Liver (tissue), 9 donors: ENCODE data around the gene NOSIP. TPM values are rescaled to one million over a fixed set of nuclear protein-coding genes. Genes with fewer than 3 reads are reported as not detected.

ENCODE experiments used
- DNase-seq: peaks from one replicate; pipeline ENCODE4 v3.0.0-alpha.2; 2017; ENCODE audit warnings: low spot score
- H3K27ac ChIP-seq, 2 donors: one replicate each; pipeline ENCODE4 v1.7.0; 2013; ENCODE audit warnings: inconsistent platforms in 2 of 2, low read length in 2 of 2, control low read depth in 1 of 2, low read depth in 1 of 2, mild to moderate bottlenecking in 1 of 2
- H3K27me3 ChIP-seq, 4 donors: one replicate each; pipeline versions ENCODE4 v1.6.1 to v1.7.0; 2013; ENCODE audit warnings: low read length in 3 of 4, inconsistent platforms in 1 of 4, mild to moderate bottlenecking in 1 of 4, moderate library complexity in 1 of 4; ENCODE audit not compliant: control insufficient read depth in 4 of 4, insufficient read depth in 4 of 4
- H3K36me3 ChIP-seq, 4 donors: one replicate each; pipeline versions ENCODE4 v1.6.1 to v1.7.0; 2013; ENCODE audit warnings: low read length in 3 of 4, mild to moderate bottlenecking in 3 of 4, low read depth in 1 of 4, moderate library complexity in 1 of 4; ENCODE audit not compliant: control insufficient read depth in 4 of 4, insufficient read depth in 3 of 4
- H3K4me1 ChIP-seq, 4 donors: one replicate each; pipeline versions ENCODE4 v1.6.1 to v1.7.0; 2013; ENCODE audit warnings: low read length in 3 of 4, mild to moderate bottlenecking in 3 of 4, moderate library complexity in 1 of 4; ENCODE audit not compliant: control insufficient read depth in 4 of 4, insufficient read depth in 4 of 4
- H3K4me3 ChIP-seq, 3 donors: one replicate each; pipeline versions ENCODE4 v1.6.1 to v1.7.0; 2013; ENCODE audit warnings: low read length in 3 of 3, control low read depth in 1 of 3, low read depth in 1 of 3, mild to moderate bottlenecking in 1 of 3
- H3K9ac ChIP-seq, 2 donors: one replicate each; pipeline ENCODE4 v1.7.0; 2013; ENCODE audit warnings: low read length in 2 of 2, mild to moderate bottlenecking in 2 of 2, moderate library complexity in 2 of 2, control low read depth in 1 of 2, low read depth in 1 of 2
- H3K9me3 ChIP-seq, 4 donors: one replicate each; pipeline versions ENCODE4 v1.6.1 to v1.7.0; 2013; ENCODE audit warnings: low read length in 3 of 4; ENCODE audit not compliant: control insufficient read depth in 4 of 4
- FOXA1 ChIP-seq: IDR thresholded peaks from 2 replicates; pipeline ENCODE4 v1.6.1; 2016; ENCODE audit warnings: antibody characterized with exemption
- FOXA2 ChIP-seq: IDR thresholded peaks from 2 replicates; pipeline ENCODE4 v1.6.1; 2016; ENCODE audit warnings: antibody characterized with exemption
- GABPA ChIP-seq, 2 donors: IDR thresholded peaks in 1 of 2; conservative IDR thresholded peaks in 1 of 2; 2 replicates each; pipeline ENCODE4 v1.6.1; 2016; ENCODE audit warnings: antibody characterized with exemption in 2 of 2, mild to moderate bottlenecking in 1 of 2, moderate library complexity in 1 of 2
- HNF4A ChIP-seq, 2 donors: conservative IDR thresholded peaks; 2 replicates each; pipeline ENCODE4 v1.6.1; 2016; ENCODE audit warnings: antibody characterized with exemption in 2 of 2, mild to moderate bottlenecking in 2 of 2
- HNF4G ChIP-seq: IDR thresholded peaks from 2 replicates; pipeline ENCODE4 v1.6.1; 2016; ENCODE audit warnings: antibody characterized with exemption
- JUND ChIP-seq, 2 donors: IDR thresholded peaks; 2 replicates each; pipeline ENCODE4 v1.6.1; 2016; ENCODE audit warnings: antibody characterized with exemption in 2 of 2
- NR2F2 ChIP-seq: IDR thresholded peaks from 2 replicates; pipeline ENCODE4 v1.6.1; 2016; ENCODE audit warnings: antibody characterized with exemption
- RAD21 ChIP-seq, 2 donors: IDR thresholded peaks; 2 replicates each; pipeline ENCODE4 v1.6.1; 2016; ENCODE audit warnings: antibody characterized with exemption in 2 of 2, mild to moderate bottlenecking in 2 of 2
- SP1 ChIP-seq: IDR thresholded peaks from 2 replicates; pipeline ENCODE4 v1.6.1; 2018; ENCODE audit warnings: antibody characterized with exemption, mild to moderate bottlenecking
- YY1 ChIP-seq: IDR thresholded peaks from 2 replicates; pipeline ENCODE4 v1.6.1; 2016; ENCODE audit warnings: antibody characterized with exemption, mild to moderate bottlenecking
- WGBS: extraction: QIAGEN DNeasy Blood & Tissue Kit; methylation state at CpG from one replicate; pipeline ENCODE4 v1.1.7; 2013; 5-methylcytosine and 5-hydroxymethylcytosine counted together
- polyA plus RNA-seq, 2 donors: library from polyadenylated mRNA; stranded (reverse) in 1 of 2; unstranded in 1 of 2; fragments of 200-250 nt in 1 of 2; fragments of >200 nt in 1 of 2; fragmentation: Nextera tagmentation in 1 of 2; extraction: Ambion mirVana in 1 of 2; gene quantifications; one replicate each; pipeline versions ENCODE4 v1.2.1 to v1.2.3, GENCODE V29; 2013 to 2015
- total RNA-seq, 2 donors: library from RNA; depleted of rRNA; stranded (reverse); fragments of >200 nt; gene quantifications; one replicate each; pipeline ENCODE4 v1.2.3, GENCODE V29; 2014
- TF ChIP-seq, protein P1 (sequence below): IDR thresholded peaks from 2 replicates; pipeline ENCODE4 v1.6.1; 2016; ENCODE audit warnings: antibody characterized with exemption
- TF ChIP-seq, protein P2 (sequence below): IDR thresholded peaks from 2 replicates; pipeline ENCODE4 v1.6.1; 2016; ENCODE audit warnings: antibody characterized with exemption
- TF ChIP-seq, protein P3 (sequence below): IDR thresholded peaks from 2 replicates; pipeline ENCODE4 v1.6.1; 2016; ENCODE audit warnings: antibody characterized with exemption
- TF ChIP-seq, protein P4 (sequence below): fragments of 150-350 bp; IDR thresholded peaks from 2 replicates; pipeline ENCODE4 v1.5.1; 2017; ENCODE audit warnings: improper control_type of control experiment, low read depth, low read length; ENCODE audit not compliant: missing input control
- donor health status: healthy.
- donor health status: healthy.
- donor health status: healthy.
- donor health status: healthy.
- donor health status: healthy.

NOSIP gene
- total and polyA plus RNA-seq, 4 donors = 19.3 to 45.2 (median 30.5) TPM

DNA sequence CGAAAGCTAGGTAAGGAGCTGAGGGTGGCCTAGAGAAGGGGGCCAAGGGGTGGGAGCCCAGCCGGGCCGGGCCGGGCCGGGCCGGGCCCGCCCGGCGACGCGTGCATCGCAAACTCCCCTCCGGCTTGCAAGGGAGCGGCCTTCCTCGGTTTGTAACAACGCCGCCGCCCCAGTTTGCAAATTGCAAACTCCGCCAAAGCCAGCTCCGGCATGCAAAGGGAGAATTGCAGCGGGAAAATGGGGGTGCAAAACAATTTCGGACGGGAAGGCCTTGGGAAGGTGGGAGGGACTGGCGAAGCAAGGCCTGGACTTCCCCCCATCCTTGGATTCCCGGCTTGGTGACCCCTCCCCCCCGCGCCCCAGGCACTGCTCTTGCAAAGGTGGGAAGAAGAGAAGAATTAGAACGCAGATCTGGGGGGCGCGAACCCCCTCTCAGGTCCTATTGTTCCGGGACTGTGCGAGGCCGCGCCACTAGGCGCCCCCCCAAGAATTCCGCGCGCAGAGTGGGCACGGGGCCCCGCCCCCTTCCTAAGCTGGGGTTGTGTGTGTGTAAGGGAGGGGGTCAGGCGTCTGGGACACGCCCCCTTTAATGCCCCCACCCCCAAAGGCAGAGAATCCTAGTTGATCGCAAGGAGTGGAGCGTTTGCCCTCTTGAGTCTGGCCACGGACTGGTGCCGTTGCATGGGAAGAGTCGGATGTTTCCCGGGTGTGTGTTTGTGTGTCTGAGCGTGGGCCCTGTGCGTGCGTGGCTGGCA is 11.6 kb upstream of the NOSIP start:
- Histone ChIP-seq H3K36me3 (peaks cover 0 to 12% (median 4%) of the 10 kb centered on the region in 4 donors), H3K4me3 (peak overlapping the region; percentile 54 to 95 (median 87)), H3K4me1 (peaks cover 0 to 21% (median 15%) of the 10 kb centered on the region in 4 donors), H3K9ac (peak overlapping the region; percentile 22 to 38), H3K27me3 (no peaks in the 10 kb centered on the region), H3K9me3 (no peaks in the 10 kb centered on the region), H3K27ac (peak overlapping the region; percentile 42 to 67)
- DNase-seq = peak; percentile 46
- 3% methylated on average over 51 of the region's 51 CpGs for WGBS
- no peak for TF ChIP-seq FOXA1
- TF ChIP-seq, protein P1, sequence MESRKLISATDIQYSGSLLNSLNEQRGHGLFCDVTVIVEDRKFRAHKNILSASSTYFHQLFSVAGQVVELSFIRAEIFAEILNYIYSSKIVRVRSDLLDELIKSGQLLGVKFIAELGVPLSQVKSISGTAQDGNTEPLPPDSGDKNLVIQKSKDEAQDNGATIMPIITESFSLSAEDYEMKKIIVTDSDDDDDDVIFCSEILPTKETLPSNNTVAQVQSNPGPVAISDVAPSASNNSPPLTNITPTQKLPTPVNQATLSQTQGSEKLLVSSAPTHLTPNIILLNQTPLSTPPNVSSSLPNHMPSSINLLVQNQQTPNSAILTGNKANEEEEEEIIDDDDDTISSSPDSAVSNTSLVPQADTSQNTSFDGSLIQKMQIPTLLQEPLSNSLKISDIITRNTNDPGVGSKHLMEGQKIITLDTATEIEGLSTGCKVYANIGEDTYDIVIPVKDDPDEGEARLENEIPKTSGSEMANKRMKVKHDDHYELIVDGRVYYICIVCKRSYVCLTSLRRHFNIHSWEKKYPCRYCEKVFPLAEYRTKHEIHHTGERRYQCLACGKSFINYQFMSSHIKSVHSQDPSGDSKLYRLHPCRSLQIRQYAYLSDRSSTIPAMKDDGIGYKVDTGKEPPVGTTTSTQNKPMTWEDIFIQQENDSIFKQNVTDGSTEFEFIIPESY = no peak
- TF ChIP-seq GABPA (IDR thresholded peaks at IDR 0.05 in 1 of 2, conservative IDR thresholded peaks at IDR 0.05 in 1 of 2) = no peak
- TF ChIP-seq, protein P2, sequence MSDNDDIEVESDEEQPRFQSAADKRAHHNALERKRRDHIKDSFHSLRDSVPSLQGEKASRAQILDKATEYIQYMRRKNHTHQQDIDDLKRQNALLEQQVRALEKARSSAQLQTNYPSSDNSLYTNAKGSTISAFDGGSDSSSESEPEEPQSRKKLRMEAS = no peak
- TF ChIP-seq, protein P3, sequence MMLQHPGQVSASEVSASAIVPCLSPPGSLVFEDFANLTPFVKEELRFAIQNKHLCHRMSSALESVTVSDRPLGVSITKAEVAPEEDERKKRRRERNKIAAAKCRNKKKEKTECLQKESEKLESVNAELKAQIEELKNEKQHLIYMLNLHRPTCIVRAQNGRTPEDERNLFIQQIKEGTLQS = no peak
- TF ChIP-seq HNF4G = no peak
- TF ChIP-seq, protein P4, sequence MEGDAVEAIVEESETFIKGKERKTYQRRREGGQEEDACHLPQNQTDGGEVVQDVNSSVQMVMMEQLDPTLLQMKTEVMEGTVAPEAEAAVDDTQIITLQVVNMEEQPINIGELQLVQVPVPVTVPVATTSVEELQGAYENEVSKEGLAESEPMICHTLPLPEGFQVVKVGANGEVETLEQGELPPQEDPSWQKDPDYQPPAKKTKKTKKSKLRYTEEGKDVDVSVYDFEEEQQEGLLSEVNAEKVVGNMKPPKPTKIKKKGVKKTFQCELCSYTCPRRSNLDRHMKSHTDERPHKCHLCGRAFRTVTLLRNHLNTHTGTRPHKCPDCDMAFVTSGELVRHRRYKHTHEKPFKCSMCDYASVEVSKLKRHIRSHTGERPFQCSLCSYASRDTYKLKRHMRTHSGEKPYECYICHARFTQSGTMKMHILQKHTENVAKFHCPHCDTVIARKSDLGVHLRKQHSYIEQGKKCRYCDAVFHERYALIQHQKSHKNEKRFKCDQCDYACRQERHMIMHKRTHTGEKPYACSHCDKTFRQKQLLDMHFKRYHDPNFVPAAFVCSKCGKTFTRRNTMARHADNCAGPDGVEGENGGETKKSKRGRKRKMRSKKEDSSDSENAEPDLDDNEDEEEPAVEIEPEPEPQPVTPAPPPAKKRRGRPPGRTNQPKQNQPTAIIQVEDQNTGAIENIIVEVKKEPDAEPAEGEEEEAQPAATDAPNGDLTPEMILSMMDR = no peak
- no peak for TF ChIP-seq FOXA2
- TF ChIP-seq NR2F2 = no peak
- no peak for TF ChIP-seq HNF4A (conservative IDR thresholded peaks at IDR 0.05)
- no peak for TF ChIP-seq JUND (IDR thresholded peaks at IDR 0.05)
- no peak for TF ChIP-seq SP1

DNA sequence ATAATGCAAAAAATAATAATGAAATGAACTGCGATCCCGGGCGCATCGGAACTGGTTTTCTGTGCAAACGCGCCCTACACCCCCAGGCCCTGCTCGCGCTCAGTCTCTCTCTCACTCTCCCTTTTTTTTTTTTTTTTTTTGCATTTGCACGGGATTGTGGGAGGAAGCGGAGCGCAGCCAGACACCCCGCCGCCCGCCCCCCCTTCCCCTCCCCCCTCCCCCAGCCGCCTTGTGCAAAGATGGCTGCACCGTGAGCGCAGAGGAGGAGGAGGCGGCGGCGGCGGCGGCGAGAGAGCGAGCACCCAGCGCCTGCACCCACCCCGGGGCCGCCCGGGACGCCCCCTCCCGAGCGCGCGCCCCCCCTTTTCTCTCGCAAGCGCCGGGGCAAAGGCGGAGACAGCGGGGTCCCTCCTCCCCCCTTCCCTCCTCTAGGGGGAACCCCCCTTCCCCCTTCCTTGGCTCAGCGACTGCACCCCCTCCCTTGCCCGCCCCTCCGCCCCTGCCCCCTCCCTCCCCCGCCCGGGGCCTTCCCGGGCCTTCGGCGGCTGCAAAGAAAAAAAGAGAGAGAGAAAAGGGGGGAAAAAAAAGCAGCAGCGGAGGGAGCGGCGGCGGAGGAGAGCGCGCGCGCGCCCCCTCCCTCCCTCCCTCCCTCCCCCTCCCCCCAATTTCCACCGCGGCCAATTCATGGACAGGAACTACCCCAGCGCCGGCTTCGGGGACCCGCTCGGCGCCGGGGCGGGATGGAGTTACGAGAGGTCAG is 10.8 kb upstream of the NOSIP start, which contains the start of gene PRR12:
Gene PRR12 (plus strand): TSS at position 212 of the 760 bp plus-strand sequence. CDS start 473 bp downstream, at position 685.
- DNase-seq = peak; percentile 66
- Histone ChIP-seq H3K9ac (peak within 1 kb of the TSS; percentile 49 to 75), H3K27ac (peak within 1 kb of the TSS; percentile 89 to 93), H3K36me3 (peaks cover 0 to 10% (median 3%) of the 10 kb centered on the region in 4 donors), H3K9me3 (no peaks in the 10 kb centered on the region), H3K27me3 (no peaks in the 10 kb centered on the region), H3K4me1 (peaks cover 0 to 21% (median 15%) of the 10 kb centered on the region in 4 donors), H3K4me3 (peak within 1 kb of the TSS; percentile 87 to 95 (median 95))
- under 1% methylated on average over 66 of the region's 66 CpGs for WGBS
- TF ChIP-seq YY1 (peak; percentile 10), RAD21 (IDR thresholded peaks at IDR 0.05) (no peak)
